8988T (cell line): ENCODE data around the gene EPRS1.
"Not testable (repeated sequence)": the region's sequence is repeated elsewhere in the genome, so short reads cannot be mapped to it uniquely, and the experiment has no call there.

Source experiments
- DNase-seq: peaks from one replicate; pipeline ENCODE4 v3.0.0; 2011

EPRS1 gene

DNA sequence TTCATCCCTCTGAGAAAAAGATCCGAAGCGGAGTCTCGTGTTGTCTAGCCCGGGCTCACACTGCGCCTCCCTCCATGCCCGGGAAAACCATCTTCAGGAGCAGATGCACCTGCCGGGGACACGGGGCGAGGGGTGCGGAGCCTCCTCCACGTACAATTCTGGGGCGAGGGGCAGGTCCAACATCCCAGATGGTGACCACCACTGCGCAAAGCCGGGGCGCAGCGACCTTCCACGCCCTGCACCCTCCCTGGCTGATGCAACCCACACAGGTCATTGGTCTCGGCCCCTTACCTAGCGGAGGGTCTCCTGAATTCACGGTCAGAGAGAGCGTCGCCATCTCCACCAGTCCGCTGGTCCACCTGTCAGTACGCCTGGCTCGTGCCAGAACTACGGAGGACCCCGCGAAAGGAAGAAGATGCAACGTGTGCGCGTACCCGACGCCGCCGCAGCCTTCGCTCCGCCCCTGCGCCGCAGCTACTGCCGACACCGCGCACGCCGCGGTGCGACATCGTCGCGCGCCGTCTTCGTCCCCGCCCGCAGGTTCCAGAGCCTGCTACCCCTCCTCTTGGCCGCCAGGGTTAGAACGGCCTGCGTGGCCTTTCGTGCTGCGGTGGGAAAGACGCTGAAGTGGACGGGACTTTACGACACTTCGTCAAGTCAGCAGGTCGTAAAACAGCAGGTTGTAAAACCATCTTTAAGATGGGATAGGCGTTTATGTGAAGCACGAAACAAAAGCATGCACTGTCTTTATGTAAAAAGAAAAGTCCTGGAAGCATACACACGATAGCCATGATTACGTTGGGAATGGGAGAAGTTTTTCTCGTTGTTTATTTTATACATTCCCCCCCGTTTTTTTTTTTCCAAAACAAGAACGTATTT lies at the start of gene EPRS1:
EPRS1 (minus strand) TSS at position 454 of the 879 bp plus-strand sequence; CDS start at position 337, 117 bp downstream.
- DNase-seq: peak; percentile 81

GRCh38 chr1:220094016-220094911 lies 48.0 kb upstream of the EPRS1 start, which contains the start of gene IARS2:
Gene IARS2, plus strand, starts transcription at chr1:220094132. Its CDS starts 85 bp downstream, at chr1:220094217.
- peak; percentile 68 for DNase-seq

DNA sequence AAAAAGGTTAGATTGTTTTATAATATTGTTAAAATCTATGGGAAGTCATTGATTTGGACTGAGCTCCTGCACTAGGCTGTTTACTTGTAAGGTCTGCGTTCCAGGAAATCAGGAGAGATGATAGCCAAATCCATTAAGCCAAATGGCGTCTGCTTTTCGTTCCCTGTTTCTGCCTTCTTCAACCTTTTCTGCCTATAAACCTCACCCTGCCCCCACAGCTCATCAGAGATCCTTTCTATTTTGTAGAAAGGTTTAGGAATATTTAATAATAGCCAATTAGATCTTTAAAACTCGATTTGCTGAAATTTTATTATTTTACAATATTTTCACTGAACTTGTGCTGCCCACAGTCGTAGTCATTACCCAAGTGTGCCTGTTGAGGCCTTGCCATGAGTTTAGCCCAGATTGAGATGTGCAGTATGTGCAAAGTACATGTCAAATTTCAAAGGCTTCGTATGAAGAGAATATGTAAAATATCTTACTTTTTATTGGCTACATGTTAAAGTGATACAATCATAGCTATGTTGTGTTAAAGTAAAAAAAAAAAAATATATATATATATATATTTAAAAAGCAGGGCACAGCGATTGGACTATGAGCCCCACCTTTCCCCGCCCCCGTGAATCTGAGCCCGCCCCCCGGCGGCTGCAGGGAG lies 47.2 kb upstream of the EPRS1 start:
- no peak for DNase-seq

- no peak for DNase-seq
Measured at GRCh38 chr1:220092694-220093093, 46.4 kb upstream of the EPRS1 start.

DNA sequence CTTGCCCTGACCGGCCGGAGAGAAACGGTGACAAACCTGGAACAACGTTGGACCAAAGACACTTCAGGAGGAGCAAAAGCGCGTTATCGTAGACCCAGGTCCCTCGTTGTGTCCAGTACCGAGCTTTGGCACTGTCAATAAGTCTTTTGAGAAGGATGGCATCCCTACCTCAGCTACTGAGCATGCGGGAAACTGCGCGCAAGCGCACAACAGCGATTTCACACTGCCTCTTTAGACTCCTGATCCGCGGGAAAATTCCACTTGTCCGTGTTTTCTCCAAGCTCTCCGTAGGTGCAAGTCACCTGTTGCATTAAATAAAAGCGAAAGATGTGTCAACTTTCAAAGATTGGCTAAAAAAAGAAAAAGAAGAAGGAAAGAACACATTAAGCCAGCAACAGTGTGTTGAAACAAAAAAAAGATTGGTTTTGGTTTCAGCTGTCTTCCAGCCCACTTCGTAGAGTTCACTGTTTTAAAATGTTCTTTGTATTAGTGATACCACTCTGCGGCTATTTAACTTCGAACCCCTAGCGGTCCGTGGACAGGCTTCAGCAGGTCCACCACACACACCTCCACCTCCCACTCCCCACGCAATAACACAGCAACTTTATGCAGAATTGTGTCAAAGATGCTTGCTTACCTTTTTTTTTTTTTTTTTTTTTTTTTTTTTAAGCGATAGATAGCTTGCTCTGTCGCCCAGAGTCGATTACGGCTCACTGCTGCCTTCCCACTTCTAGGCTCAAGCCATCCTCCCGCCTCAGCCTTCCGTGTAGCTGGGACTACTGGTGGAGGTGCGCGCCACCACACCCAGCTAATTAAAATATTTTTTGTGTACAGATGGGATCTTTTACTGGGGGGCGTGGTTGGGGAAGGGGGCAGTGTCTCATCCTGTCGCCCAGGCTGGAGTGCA lies 43.6 kb upstream of the EPRS1 start, which contains the start of gene BPNT1:
BPNT1 (minus strand) TSS at position 139 of the 907 bp plus-strand sequence. CDS start 9,942 bp downstream, outside the sequence.
- peak; percentile 49 for DNase-seq

DNA sequence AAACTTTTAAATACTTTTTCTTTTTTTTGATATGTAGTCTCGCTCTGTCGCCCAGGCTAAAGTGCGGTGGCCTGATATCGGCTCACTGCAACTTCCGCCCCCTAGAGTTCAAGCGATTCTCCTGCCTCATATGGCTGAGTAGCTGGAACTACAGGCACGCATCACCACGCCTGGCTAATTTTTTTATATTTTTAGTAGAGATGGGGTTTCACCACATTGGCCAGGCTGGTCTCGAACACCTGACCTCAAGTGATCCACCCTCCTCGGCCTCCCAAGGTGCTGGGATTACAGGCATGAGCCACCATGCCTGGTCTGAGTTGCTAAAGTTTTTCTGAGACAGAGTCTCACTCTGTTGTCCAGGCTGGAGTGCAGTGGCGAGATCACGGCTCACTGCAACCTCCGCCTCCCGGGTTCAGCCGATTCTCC lies 40.0 kb upstream of the EPRS1 start:
- not testable (repeated sequence) for DNase-seq

GRCh38 chr1:220084460-220084859 lies 38.2 kb upstream of the EPRS1 start:
- DNase-seq: no peak

- DNase-seq: no peak
Measured at GRCh38 chr1:220077887-220078286, 31.6 kb upstream of the EPRS1 start.

GRCh38 chr1:220076861-220077762 lies 30.8 kb upstream of the EPRS1 start:
- DNase-seq: no peak

GRCh38 chr1:220067269-220068204 lies 21.2 kb upstream of the EPRS1 start:
- DNase-seq: no peak

GRCh38 chr1:220062629-220063028 lies 16.3 kb upstream of the EPRS1 start:
- DNase-seq: no peak

DNA sequence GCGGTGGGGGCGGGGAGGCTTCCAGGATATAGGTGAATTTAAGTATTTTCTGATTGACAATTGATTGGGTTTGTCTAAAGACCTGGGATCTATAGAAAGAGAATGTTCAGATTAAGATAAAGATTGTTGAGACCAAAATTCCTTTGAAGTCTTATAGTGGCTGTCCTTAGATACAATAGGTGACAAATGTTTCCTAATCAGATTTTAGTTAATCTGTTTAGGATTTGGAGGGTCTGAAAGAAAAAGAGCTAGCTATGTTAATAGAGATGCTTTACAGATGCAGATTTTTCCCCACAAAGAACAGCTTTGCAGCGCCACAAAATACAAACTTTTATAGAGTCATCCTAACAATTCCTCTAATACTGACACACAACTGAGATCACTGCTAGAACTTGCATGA lies 14.6 kb upstream of the EPRS1 start:
- no peak for DNase-seq

DNA sequence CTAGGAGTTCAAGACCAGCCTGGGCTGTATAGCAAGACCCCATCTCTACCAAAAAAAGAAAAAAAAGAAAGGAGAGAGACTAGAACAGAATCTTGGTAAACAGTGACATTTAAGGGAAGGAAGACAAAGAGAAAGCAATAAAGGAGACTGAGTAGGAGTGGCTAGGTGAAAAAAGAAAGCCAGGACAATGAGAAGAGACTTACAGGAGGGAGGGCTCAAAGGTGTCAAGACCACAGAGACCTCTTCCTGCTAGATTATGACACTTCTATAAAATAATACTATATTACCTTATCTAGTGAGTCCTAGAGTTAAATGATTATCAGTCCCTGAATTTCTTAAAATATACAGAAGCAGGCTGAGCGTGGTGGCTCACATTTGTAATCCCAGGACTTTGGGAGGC lies 10.1 kb upstream of the EPRS1 start:
- no peak for DNase-seq

- no peak for DNase-seq
Measured at GRCh38 chr1:220045356-220046051, 801 bp downstream of the EPRS1 start.

- DNase-seq: no peak
Measured at GRCh38 chr1:220044678-220045355, 1.5 kb downstream of the EPRS1 start.

DNA sequence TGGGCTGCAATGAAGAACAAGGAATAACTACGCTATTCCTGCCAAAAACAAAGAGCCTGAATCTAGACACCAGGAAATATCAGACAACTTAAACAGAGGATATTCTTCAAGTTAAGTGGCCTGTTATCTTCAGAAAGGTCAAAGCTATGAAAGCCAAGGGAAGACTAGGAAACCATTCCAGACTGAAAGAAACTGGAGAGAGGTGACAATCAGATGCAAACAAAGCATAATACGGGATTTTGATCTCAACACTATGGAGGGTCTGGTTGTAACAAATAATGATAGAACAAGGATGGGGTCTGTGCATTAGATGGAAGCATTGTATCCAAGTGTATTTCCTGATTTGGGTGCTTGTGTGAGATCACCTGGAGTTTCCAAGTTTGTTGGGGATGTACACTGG lies 2.7 kb downstream of the EPRS1 start:
- DNase-seq: no peak

DNA sequence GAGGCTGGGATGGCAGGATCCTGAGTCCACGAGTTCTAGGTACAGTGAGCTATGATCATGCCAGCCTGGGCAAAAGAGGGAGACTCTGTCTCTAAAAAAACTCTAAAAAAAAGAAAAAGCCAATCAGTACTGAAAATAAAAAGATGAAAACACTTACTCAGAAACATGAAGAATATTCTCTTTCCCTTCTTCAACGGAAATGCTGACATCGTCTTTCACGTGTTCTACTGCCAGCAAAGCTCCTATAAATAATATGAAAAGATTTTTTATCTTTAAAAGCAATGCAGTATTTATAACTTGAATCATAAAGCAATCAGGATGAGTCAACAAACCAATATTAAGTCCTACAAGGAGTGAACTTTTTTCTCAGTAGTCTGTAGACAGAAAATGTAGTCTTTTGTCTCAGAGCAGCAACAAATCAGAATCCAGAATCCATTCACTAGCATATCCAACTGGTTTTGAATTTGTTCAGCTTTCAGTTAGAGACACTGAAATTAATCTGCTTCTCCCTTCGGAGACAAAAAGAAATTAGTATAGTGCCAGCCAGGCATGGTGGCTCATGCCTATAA lies 6.2 kb downstream of the EPRS1 start:
- no peak for DNase-seq

GRCh38 chr1:220038640-220039039 lies 7.7 kb downstream of the EPRS1 start:
- DNase-seq: no peak
